Medulla oblongata (tissue), 1 donor: ENCODE measurements around the gene ADARB2.
"Not testable (repeated sequence)": the region's sequence is repeated elsewhere in the genome, so short reads cannot be mapped to it uniquely, and the experiment has no call there.

Experiments
- DNase-seq: peaks from one replicate; pipeline ENCODE4 v3.0.0-alpha.2; 2015; ENCODE audit errors: extremely low spot score

Gene ADARB2

DNA sequence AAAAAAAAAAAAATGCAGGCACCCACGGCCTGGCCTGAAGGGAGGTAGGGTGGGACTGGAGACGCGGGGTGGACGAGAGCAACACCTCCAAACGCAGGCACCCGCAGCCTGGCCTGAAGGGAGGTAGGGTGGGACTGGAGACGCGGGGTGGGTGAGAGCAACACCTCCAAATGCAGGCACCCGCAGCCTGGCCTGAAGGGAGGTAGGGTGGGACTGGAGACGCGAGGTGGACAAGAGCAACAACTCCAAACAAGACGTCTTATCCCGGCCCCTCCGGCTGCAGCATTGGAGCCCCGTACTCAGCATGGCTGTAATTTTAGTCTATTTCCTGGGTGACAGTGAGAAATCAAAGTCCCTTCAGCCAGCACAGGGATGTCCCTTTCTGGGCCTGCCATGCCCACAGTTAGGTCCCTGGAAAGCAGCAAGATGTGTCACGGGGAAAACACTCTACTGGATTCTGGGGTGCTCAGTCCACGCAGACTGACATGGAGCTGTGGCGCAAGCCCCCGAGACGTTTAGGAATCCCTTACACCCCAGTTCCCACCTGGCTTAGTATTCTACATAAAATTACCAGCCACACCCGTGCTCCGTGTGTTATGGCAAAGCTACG lies 561.3 kb downstream of the ADARB2 start:
- DNase-seq, result no peak

DNA sequence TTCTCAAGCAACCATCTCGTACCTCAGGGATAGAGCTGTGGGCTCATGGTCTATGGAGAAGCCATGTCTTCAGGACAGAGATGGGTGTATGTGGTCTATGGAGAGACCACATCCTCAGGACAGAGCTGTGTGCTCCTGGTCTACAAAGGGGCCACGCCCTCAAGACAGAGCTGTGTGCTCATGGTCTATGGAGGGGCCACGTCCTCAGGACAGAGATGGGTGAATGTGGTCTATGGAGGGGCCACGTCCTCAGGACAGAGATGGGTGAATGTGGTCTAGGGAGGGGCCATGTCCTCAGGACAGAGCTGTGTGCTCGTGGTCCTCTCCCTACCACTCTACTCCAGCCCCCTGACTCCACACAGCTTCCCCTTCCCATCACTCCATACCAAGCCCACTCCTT lies 563.3 kb downstream of the ADARB2 start:
- no peak for DNase-seq

DNA sequence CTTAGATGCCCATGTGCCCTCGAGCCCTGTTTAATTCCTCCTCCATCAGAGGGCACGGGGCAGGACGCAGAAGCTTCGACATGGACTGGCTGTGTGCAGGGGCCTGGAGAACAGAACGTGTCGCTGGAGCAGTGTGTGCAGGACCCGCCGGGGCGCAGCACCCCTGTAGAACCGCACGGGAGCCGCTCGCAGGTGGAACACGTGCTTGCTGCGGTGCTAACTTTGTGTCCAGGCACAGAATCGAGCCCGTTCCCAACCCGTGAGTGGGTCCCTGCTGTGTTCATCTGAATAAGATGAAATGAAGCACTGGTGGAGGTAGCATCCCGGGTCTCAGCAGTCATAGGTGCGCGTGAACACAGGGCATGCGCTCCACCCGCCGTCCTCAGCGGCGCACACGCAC lies 564.2 kb downstream of the ADARB2 start:
- no peak for DNase-seq

DNA sequence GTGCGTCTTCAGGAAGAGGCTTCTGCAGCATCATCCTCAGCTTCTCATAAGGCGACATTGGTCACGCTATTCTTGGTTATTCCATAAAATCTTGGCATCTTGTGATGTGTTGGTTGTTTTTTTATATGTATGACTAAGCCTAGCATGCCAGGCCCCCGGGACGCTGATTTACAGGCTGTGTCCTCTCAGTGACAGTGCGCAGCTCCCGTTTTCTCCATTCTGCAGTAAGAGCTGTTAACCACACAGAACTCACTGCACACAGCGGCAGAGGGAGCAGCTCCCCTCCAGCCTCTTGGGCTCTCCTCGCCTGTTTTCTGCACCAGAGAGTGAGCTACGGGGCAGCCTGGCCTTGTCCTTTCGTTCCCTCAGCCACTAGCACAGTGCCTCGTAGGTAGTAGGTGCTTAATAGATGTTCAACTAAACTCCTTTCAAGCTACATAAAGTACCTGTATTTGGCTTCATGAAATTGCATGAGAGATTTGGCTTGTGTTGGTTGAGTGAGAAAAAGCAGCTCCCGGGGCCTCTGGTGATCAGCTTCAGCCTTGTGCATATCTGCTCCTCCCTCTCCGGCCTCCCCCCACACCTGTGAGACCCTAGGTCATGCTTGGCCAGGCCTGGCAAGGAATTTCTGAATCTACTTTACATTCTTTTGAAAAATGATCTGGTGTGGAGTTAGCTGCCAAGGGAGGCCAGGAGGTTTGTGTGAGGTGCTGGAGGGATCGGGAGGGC lies 564.9 kb downstream of the ADARB2 start:
- DNase-seq, result no peak

DNA sequence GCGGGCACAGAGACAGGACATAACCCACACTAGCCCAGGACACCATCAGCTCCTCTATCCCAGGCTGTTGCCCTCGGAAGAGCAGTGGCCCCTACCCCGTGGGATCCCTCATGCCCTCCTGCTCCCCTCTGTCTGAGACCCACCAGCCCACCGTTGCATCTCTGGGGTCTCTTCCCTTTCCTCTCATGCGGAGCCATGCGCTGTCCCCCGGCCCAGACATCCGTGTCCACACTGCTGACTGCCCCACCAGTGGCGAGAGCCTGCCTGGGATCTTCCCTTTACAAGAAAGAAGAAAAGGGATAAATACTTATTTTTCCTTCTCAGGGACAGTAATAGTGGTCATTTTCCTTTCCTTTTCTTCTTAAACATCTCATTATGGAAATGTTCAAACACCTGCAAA lies 565.7 kb downstream of the ADARB2 start:
- DNase-seq, result no peak

DNA sequence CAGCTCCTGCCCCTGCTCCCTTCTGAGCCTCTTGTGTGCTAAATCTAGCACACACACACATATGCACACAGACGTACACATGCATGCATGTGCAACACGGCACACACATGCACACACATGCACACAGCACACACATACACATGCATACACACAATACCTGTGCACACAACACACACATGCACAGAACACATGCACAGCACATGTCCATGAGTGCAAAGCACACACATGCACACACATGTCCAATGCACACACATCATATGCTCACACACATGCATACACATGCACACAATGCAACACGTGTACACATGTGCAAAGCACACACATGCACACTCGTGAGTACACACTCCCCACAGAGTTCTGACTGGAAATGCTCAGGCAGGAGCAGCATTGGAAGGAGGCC lies 566.1 kb downstream of the ADARB2 start:
- no peak for DNase-seq

DNA sequence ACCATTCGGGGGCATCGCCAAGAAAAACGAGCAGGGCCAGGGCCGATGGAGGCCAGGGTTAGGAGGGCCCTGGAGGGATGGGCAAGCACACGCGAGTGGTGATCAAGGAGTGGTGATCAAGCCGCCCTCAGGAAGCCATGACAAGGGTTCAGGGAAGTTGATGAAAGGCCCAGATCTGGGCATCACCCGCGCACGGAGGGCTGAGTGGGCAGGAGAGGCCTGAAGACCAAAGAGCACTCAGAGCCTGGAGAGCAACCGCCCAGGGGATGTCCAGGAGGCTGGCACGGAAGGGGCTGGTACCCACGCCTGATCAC lies 566.5 kb downstream of the ADARB2 start:
- DNase-seq, result no peak

DNA sequence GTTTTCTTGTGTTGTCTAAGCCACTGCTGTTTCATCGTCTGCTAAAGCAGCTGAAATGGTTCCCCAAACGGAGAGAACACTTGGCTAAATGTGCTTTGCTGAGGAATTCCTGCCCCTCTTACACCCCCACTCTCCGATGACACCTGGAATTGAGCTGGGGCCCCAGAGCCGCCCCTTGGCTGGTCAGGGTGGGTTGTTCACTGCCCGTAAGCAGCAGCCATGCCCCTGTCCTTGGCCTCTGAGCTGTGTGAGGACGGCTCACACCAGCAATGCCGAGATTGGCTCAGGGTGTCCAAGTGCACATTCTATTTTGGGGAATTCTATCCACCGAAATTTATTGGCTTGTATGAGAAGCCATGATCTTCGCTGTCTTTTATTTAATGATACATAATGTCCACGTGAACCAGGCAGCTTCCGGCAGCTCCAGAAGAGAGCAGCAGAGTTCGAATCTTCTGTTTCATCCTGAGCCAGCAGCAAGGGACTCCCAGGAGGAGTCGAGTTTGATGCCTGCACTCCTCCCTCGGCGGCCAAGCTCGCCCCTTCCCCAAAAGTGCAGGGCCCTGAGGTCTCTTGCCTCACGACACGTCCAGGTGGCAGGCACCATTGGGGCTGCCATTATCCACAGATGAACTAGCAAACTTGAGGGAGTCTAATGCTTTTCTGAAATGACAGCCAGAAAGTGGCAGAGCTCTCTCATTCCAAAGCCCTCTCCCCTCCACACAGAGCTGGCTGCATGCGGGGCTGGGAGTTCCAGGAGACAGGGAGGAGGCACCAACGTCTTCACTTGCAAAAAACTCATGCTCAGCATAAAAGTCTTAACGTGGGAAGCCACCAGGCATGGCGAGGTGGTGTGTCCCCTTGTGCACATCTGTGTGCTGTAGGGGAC lies 567.1 kb downstream of the ADARB2 start:
- peak; percentile 27 for DNase-seq

DNA sequence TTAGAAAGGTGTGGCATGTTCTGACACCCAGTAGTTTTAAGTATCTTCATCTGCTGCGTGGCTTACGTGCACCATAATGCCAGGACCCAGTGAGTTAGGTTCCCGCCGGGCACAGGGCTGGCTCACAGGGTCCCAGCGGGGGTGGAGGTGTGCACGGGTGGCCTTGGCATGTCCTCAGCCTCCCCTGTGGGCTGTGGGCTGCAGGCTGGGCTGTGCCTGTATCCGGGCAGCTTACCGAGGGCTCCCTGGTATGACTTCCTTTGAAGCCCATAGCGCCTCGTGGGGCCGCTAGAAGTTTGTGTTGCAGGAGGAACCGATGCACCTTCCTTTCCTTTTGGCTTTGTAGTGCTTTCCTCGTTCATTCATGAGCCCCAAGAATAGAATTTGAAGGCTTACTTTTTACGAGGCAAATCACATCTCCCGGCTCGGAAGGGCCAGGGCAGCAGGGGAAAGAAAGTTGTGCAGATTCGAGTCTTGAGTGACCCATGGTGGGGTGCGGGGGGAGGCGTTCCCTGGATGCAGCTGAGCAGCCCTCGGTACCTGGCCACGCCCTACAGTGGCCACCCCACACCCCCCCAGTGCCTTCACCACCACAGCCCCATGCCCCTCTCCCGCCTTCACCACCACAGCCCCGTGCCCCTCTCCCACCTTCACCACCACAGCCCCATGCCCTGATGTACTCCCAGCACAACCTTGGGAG lies 568.0 kb downstream of the ADARB2 start:
- no peak for DNase-seq

DNA sequence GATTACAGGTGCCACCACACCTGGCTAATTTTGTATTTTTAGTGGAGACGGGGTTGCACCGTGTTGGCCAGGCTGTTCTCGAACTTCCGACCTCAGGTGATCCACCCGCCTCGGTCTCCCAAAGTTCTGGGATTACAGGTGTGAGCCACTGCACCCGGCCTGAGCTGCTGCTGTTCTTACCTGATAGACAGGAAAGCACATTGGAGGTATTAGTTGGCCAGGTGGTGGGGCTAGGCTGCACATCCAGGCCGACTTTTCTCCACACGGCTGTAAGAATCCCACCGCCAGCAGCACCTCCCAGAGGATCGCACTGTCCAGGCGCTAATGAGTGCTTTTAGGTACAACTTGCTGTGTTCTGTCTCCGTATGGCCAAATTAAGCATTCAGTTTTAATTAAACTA lies 568.6 kb downstream of the ADARB2 start:
- DNase-seq, result no peak

DNA sequence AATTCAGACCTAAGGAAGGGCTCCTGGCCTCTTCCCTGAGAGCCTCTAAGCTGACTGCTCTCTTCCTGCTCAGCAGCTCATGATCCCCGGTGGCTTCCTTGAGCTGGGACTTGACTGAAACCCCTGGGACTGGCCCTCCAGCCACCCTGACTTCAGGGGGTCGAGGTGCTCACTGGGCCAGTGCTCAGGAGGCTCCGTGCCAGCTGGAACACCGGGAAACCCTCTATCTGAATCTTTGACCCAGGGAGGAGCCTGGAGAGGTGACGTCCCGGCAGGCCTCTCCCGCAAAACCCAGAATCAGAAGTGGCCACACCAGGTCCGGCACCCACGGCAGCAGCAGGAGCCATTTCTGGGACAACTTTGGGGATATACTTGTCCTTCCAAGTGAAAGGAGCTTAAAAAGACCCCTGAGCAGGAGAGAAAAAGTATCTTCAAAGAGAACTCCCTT lies 570.5 kb downstream of the ADARB2 start:
- no peak for DNase-seq

DNA sequence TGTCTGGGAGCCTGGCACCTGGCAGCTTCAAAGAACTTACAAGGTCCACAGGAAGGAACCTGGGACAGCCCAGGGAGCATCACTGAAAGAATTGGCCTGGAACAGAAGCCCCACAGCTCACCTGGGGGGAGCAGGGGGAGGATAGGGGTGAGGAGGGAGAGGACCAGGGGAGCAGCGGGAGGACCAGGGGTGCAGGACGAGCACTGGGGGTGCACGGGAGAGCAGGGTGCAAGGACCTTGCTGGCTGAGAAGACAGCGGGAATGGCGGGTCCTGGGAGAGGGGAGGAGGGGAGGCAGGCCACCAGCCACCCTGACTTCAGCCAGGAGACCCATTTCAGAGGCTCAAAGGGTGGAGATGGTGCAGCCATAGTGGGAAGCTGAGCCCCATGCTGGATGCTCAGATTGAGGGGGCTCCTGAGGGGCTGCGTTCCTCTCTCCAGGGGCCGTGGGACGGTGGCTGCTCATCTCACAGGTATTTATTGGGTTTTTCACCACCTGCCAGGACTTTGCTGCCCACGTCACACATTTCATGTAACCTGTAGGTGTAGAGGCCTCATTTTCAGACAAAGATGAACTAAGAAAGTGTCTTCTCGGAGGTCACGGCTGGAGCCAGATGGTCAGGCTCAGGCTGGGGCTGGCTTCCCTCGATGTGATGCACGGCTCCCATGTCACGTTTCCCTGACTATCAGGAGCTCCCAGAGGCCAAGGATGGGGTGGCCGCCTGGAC lies 571.1 kb downstream of the ADARB2 start:
- no peak for DNase-seq

DNA sequence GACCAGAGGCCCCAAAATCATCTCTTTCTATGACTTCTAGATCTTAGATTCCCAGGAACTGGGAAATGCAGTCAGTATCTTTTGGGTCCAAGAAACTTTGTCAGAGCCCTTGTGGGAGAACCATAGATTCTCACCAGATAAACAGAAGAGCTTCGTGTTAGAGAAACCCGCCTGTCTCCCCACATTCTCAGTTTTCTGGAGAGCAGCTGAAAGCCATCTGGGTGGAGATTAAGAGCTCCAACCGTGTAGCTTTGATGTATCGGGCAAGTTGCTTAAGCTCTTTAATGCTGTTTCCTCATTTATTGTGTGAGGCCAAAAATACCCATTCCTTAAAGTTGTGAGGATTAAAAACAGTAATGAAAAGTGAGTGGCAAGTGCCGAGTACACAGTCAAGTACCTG lies 573.5 kb downstream of the ADARB2 start:
- no peak for DNase-seq

DNA sequence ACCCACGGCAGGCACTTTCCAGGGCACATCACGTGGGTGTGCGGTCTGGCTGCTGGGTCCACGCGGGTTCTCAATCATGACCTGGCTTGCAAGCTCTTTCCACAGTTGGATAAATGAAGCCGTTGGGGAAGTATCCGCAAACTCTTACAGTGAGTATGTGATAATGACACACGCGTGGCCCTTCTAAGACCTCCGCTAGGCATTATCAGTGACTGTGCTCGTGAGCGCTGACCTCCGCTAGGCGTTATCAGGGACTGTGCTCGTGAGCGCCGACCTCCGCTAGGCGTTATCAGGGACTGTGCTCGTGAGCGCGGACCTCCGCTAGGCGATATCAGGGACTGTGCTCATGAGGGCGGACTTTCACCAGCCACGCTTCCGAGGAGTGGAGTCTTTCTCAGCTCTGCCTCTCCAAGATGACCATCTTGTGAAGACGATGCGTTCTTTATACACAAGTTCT lies 574.1 kb downstream of the ADARB2 start:
- no peak for DNase-seq

DNA sequence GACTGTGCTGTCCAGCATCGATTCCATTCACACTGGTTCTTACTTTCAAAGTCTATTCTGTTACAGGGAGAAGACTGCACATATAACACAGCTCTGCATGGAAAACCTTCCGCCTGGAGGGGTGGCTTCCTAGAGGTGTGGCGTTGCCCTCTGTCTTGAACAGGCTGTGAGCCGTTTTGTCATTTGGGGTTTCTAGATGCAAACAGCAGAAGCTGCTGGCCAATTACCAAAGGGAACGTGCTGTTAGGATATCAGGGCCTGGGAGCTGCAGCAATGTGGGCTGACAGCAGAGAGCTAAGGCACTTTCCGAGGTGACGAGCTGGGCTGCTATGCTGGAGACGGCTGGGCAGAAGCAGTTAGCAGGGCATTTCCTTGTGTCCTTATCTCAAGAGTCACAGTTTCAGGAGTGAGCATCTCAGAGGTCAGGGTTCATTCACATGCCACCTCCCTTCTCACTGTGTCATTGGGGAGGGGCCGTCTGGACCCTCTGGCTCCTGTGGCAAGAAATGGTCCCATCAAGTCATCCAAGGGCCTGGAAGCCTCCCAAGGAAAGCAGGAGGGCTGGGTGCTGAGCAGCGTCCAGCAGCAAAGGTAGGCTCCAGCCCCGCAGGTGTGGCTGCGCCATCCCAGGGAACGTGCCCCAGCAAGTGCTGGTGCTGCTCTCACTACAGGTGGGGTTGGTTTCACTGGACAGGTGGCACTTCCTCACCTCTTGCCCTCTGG lies 574.7 kb downstream of the ADARB2 start:
- DNase-seq, result no peak

DNA sequence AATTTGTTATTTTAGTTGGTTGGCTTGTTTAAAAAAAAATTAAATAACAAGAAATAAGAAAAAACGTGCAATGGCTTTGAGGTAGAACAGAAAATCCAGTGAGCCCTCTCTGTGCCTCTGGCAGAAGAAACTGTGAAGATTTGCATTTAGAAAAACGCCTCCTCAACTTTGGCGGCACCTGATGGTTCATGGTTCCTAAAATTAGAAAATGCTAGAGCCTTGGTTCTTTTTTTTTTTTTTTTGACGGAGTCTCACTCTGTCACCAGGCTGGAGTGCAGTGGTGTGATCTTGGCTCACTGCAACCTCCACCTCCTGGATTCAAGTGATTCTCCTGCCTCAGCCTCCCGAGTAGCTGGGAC lies 576.0 kb downstream of the ADARB2 start:
- DNase-seq, result not testable (repeated sequence)

DNA sequence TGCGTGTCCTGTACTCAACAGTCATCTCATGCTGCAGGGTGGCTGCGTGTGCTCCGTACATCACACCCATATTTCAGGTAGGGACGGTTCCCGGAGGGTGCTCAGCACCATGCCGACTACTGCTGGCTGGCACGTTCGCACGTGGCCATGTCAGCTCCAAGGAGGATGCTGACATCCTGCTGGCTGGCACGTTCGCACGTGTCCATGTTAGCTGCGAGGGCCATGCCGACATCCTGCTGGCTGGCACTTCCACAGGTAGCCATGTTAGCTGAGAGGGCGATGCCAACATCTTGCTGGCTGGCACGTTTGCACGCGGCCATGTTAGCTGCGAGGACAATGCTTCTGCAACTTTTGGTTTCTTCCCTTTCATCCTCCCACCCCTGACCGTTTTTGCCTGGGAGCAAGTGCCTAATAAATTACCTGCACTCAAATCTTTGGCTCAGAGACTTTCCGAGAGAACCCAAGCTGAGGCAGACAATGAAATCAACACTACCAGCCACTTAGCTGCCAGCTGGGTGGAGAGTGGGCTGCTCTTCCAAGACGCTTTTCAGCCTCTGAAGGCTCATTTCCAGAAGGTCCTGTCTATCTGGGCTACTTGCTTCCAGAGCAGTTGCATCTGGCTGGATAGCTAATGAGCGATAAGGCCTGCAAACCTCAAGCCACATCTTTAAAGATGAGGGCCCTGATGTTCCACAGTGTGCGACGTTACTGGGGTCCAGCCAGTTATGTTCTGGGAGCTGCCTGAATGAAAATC lies 576.6 kb downstream of the ADARB2 start:
- DNase-seq, result no peak

DNA sequence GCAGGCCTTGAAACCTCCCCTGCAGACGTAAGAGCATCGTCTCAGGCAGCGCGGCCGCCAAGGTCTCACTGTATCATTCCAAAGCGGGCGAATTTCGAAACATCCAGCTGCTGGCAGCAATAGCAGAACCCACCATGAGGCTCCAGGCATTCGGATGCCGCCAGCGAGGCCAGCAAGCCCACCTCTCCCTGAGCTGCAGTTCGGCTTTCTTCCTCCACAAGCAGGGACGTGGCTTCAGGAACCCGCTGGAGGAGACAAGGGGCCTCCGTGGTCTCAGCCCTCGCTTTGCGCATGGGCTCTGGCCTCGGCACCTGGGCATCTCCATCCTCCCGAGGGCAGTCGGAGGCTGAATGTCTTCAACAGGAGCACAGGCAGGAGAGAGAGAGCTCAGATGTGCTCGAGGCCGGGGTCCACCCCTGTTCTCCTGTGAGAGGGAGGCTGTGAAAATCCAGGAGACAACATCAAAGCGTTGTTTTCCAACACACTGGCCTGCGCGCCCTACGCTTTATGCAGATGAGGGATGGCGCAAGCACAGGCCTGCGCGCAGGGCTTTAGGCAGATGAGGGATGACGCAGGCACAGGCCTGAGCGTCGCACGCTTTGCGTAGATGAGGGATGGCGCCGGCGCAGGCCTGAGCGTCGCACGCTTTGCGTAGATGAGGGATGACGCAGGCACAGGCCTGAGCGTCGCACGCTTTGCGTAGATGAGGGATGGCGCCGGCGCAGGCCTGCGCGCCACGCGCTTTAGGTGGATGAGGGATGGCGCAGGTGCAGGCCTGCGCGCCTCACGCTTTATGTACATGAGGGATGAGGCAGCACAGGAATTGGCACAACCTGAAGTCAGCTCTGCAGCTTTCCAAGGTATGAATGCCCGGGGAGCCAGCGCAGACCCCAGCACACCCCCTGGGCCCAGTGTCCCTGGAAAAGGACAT lies 577.9 kb downstream of the ADARB2 start:
- no peak for DNase-seq

DNA sequence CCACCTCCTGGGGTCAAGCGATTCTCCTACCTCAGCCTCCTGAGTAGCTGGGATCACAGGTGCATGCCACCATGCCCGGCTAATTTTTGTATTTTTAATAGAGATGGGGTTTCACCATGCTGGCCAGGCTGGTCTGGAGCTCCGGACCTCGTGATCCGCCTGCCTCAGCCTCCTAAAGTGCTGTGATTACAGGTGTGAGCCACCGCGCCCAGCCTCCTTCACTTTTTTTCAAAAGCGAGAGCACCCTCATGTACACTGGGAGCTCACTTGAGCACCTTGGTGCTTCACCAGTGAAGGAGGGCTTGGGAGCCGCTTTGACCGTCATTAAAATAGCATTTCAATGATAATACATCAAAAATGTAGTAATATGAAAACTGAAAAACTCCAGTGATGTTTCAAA lies 578.8 kb downstream of the ADARB2 start:
- DNase-seq, result not testable (repeated sequence)
